ENCODE measurements around the gene RASA1.
"Not testable (repeated sequence)": the region's sequence is repeated elsewhere in the genome, so short reads cannot be mapped to it uniquely, and the experiment has no call there.

Gene RASA1

DNA sequence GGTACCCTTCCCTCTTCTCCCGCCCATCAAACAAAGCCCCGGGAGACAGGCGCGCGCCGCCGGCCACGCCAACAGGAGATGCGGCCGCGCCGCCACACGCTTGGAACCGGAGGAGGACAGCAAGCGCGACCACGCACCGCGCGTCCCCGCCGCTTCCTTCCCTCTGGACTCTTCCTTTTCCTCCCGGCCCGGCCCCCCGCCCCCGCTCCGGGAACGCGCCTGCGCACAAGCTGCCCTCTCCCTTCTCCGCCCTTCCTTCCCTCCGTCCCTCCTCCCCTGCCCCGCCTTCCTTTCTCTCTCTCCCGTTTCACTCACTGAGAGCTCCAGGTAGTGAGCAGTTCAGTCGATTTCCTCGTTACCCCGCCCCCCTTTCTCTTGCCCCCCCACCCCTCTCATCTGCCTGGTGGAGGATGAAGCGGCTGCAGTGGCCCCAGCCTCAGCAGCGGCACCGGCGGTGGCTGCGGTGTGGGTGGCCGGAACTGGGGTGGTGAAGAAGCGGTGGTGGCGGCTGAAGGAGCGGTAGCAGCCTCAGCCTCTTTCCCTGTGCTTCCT is at the start of gene RASA1:
RASA1 (plus strand) TSS at position 310 of the 552 bp plus-strand sequence. CDS start 569 bp downstream, outside the sequence.
- peak; percentile 94 for DNase-seq

DNA sequence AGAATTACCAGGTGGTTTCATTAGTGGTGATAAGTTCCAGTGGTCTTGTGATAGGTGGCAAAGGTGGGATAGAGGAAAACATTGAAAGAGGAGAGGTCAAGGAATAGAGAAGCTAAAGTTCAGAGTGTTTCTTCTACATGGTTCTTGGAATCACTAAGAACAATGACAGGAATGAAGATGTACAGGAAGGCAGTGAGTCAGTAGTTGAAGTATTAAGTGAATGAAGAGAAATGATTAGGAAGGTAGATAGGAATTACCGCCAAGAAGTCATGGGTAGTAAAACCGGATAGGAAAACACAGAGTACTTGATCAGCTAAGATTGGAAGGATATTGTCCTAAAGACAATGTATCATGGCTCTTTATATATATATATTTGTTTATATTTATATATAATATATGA is 37.9 kb upstream of the RASA1 start:
- no peak for DNase-seq

DNA sequence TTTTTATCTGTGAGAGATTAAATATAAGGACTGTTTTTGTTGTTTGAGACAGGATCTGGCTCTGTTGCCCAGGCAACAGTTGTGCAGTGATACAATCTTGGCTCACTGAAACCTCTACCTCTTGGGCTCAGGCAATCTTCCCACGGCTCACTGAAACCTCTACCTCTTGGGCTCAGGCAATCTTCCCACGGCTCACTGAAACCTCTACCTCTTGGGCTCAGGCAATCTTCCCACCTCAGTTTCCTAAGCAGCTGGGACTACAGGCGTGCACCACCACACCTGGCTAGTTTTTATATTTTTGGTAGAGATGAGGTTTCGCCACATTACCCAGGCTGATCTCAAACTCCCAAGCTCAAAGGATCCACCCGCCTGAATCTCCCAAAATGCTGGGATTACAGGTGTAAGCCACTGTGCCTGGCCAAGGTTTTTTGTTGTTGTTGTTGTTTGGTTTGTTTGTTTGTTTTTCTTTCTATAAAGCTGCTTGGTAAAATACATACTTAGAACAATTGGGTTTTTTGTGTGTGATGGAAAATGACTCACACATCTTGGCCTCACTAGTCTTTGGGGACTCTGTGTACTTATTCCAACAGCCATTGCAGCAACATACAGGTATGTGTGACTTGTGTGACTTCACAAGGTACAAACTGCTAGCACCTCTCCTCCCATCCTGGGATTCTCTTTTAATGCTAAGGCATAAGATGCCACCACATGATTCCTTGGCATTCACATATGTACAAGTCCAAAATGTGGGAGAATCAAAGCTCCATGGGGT is 36.5 kb upstream of the RASA1 start:
- DNase-seq, result no peak

DNA sequence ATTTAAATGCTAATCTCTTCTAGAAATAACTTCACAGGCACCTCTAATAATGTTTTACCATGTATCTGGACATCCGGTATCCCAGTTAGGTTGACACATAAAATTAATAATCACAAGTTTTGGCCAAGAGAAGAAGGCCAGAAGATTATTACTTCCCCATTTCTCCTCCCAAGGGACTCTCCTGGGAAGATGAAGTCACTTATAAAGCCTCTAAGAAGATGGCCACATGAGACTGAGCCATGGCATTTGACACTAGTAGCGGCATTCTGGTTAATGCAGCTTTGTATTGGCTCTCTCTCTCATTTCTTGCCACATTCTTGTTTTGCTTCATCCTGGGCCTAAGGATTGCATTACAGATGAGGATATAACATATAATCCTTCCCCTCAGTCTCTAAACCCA is 34.5 kb upstream of the RASA1 start:
- DNase-seq, result no peak

DNA sequence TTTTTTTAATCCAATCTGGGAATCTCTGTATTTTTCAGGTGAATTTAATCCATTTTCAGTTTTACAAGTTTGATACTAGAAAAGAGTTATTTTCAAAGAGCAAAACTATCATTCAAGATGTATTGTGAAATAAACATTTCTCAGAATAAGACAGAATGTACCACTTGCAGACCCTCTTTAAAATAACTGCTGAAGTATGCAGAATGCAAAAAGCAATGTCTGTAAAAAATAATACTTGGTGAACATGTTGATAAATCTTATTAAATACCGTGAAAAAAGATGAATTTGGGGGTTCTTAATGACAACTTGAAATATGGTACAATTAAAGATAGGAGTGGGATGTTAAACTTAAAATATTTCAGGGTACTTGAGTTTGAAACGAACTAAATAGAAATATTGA is 26.1 kb upstream of the RASA1 start:
- no peak for DNase-seq

DNA sequence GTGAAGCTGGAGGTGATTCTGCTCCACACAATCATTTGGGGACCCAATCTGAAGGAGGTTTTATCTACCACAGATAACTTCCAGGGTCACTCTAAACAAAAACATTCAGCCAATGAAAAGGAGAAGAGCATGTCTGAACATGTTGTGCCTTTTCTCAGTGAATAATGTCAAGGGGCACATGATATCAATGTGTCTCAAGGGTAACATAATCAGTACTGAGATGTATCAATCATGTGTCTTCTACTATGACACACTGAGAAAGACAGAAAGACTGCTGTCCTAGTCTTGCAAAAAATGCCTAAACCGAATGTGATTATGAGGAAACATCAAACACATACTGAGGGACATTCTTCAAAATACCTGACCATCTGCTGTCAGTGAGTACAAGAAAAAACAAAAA is 25.4 kb upstream of the RASA1 start:
- no peak for DNase-seq

DNA sequence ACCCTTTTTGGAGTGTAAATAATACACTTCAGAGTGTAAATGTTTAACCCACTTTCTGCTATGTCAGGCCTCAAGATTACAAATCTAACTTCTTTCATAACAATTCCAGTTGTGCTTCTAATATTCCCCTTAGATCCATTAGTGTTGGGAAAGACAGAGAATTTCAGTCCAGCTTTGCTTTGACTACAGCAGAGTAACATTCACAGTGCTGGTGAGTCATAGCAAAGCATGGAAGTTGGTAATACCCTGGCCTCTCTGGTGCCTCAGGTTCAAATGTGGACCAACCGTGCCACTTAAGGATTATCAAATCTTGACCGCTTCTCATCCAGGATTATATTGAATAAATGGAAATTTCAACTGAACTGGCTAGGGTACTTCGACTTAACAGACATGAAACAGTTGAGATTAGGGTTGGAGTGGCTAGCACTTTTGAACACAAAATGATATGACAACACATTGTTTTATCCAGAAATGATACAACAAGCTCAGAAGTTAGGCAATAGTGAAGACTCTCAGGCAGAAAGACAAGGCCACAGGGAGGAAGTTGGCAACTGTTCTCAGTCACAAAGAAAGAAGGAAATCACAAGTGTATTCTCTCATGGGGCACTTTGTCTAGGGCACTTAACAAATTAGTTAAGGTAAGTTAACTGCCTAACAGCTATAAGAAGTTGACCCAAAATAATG is 24.4 kb upstream of the RASA1 start:
- DNase-seq, result no peak

DNA sequence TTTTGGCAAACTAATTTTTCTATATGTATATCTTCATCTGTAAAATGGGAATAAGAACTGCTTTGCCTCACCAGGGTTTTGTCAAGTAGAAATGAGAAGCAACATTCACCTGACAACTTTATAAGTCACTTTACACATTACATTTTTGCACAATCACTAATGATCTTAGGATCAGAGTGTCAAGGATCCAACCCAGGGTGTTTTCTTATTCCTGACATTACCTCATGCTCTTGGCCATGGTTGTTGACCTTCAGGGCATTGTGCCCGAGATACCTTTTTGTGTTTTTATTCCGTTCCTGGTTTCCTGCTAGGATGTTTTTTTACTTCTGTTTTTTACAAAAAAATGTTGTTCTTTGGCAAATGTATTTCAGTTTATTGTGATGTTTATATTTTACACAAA is 22.2 kb upstream of the RASA1 start:
- no peak for DNase-seq

DNA sequence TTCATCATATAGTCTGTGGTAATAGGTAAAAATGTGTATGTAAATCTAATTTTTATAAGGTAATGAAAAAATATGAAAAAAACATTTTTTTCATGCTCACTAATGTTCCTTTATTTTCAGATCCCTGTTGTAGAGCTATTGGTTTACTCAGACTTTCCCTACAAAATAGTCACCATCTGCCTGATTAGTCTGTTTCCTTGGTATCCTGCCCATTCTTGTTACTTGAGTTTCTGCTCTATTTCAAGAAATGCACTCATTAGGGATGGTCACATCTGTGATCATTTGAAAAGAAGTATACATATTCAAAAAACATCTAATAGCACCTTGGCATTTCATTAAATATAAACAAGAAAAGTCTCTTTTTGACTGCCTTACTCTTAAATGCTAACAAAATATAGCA is 21.6 kb upstream of the RASA1 start:
- DNase-seq, result no peak

DNA sequence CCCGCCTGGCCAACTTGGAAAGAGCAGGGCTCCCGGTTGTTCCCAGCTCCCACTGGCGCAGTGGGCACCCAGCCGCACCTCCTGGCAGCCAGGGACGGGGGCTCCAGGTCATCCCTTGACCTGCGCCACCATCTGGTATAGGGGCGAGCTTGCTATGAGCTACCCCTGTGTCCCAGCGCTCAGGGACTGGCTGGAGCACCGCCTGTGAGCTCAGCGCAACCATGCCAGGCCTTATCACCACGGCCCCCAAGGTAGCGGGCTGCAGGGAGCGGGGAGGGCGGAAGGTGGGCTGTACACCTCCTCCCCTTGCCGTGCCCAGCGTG is 15.4 kb upstream of the RASA1 start:
- DNase-seq, result no peak

DNA sequence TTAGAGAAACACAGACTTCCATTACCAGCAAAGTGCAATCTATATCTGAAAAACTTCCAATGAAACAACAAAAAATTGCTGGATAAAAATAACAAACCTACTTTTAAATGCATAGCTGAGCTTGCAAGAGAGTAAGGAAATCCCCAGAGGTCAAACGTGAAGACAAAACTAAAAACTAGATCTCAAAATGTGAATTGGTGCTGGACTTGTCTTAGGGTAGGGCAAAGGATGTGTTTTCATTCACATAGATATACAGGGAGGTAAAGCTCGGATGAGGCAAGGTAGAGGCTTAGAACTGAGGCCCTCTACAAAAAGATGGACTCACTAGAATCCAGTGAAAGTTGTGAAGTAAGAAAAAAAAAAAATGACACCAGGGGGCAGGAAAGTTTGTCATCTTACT is 13.6 kb upstream of the RASA1 start:
- no peak for DNase-seq

DNA sequence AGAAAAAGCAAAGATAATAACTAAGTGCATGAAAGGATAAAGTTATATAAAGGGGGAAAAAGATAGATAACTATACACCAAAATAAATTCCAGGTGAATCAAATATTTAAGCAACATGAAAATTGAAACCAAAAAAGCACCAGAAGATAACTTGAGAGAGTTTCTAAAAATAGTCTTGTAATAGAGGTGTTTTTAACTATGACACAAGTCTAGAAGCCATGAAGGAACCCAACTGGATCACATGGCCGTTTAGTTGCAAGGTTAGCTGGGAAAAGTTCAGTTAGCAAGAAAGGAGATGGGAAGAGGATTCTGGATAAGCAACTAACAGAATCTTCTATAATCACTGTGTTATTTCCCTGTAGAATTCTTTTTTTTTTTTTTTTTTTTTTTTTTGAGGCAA is 9.2 kb upstream of the RASA1 start:
- no peak for DNase-seq

DNA sequence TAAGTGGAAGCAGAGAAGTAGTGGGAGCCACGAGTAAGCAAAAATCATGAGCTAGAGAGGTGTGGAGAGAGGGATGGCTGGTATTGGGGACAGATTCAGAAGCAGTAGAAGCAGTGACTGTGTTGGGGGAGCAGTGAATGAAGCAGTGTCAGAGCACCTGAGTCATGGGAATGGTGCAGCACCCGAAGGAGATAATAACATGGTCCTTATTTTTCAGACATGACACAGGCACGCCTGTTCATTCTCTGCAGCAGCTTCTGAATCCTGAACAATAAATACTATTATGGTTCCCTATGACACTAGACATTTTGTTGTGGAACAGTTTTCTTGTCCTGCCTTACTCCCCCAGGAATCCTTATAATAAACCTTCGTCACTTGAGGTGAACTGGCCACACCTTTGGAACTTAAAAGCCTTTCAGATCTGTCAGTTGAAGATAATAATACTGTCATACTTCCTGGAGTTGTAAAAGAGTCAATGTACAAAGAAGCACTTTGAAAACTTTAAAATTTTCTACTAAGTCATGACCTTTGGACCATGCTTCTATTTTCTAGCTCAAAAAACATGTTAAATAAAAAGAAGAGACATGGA is 7.0 kb upstream of the RASA1 start:
- no peak for DNase-seq

DNA sequence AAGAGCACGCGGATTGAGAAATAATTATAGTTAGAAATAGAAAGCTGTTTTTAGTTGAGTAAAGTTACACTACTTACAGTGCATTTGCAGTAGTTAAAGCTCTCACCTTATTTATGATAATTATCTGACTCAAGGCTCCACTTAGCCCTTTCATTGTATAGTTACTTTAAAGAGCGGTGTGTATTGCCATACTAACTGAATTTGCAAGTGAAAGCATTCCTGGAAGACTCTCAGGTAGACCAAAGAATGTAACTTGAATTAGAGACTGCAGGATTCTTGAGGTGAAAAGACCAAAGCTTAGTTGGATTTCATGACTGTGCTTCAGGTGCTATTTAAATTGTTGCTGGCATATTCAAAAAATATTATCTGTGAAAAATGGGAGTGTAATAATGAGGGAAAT is 4.2 kb upstream of the RASA1 start:
- DNase-seq, result no peak

DNA sequence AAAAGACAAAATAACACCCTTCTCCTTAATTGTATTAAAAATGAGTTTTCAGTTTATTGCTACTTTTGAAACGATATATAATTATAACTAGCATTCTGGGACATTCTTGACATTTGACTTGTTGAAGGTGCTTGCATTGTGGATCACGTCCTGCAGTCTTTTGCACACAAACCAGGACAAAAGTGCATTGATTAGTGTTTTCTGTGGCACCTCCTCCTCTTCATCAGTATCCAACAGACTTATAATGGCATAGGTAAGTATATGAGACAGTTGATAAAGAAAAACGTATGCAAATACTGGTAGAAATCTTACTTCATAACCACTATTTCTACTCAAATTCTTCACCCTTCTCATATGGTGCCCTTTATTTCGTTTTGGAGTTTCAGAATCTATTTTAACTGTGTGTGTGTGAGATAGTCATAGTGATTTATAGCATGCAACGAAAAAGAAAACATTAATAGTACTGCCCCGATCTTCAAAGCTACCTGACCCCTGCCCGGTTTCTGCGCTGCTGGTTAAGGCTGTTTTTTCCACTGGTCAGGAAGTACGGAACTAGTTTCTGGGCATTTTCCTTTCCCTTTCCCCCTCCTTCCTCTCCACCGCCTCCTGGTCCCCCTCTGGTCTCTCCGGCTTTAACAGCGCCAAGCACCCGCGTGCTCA is 639 bp upstream of the RASA1 start:
- no peak for DNase-seq

DNA sequence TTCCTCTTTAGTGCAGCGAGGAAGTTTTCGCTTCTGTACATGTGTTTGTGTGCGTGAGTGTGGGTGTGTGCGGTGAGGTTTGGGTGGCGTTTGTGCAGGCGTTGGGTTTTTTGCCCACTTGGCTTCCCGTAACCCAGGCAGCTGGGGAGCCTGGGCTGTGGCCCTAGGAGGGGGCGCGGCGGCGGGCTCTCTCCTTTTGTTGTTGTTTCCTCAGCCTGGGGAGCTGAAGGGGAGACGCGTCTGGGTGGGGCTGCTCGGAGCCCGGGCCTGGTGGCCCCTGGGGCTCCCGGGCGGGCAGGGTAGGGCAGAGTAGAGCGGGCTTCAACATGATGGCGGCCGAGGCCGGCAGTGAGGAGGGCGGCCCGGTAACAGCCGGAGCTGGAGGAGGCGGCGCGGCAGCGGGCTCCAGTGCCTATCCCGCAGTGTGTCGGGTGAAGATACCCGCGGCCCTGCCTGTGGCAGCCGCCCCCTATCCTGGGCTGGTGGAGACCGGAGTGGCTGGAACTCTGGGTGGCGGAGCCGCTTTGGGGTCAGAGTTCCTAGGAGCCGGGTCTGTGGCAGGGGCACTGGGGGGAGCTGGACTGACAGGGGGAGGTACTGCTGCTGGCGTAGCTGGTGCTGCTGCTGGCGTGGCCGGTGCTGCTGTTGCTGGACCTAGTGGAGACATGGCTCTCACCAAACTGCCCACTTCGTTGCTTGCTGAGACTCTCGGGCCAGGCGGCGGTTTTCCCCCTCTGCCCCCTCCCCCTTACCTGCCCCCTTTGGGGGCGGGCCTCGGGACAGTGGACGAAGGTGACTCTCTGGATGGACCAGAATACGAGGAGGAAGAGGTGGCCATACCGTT is 665 bp downstream of the RASA1 start:
- peak; percentile 88 for DNase-seq

DNA sequence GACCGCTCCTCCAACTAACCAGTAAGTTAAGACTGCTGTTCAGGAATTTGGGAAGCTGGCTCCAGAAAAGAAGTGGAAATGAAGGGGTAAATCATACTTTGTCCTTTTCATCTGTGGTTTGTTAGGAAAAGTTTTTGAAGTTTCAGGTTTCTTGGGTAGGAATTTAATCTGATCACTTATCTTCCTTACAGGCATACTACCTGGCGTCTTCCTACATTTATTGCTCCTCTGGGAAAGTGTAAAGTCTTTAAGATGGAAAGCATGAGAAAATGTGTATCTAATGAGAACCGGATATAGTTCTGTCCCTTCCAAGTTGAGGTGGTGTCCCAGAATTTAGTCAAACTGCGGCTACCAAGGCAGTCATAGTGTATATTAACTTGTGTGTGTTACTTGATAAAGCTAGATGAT is 1.3 kb downstream of the RASA1 start:
- DNase-seq, result no peak

DNA sequence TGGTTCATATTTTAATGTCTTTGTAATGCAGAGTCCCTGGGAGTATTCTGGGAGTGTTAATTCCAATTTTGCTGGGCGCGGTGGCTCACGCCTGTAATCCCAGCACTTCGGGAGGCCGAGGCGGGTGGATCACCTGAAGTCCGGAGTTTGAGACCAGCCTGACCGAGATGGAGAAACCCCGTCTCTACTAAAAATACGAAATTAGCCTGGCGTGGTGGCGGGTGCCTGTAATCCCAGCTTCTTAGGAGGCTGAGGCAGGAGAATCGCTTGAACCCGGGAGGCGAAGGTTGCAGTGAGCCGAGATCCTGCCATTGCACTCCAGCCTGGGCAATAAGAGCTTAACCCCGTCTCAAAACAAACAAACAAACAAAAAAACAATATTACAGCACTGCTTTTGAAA is 3.2 kb downstream of the RASA1 start:
- not testable (repeated sequence) for DNase-seq

DNA sequence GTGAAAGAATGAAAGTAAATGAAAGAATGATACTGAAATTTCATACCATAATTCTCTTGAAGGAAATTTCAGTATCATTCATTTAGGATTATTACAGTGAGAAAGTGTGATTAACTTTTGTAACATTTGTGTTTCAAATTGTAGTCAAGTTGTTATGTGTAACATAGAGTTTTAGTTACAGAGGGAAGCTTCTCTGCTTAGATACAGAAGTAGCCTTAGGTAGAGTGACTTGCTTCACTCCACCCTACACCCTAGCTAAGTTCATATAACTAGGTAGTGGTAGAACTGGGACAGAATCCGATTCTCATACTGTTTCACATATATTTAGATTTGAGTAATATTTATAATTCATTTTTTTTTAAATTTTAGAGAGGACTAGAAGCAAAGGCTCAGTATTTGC is 9.0 kb downstream of the RASA1 start:
- no peak for DNase-seq

DNA sequence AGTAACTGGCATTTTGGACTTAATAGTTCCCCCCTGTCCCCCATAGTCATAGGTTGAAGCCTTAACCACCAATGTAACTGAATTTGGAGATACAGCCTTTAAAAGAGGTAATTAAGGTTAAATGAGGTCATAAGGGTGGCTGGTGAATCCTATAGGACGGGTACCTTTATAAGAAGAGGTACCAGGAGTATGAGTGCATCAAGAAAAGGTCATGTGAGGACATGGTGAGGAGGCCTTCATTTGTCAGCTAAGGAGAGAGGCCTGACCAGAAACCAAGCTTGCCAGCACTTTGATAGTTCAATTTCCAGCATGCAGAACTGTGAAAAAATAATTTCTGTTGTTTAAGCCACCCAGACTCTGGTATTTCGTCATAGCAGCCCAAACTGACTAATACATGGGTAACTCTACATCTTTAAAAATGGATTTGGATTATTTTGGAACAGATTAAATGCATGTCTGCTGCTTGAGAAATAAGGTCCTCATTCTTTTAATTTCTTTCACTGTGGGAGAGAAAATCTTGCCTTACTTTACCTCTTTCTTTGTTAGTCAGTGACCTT is 9.7 kb downstream of the RASA1 start:
- no peak for DNase-seq

DNA sequence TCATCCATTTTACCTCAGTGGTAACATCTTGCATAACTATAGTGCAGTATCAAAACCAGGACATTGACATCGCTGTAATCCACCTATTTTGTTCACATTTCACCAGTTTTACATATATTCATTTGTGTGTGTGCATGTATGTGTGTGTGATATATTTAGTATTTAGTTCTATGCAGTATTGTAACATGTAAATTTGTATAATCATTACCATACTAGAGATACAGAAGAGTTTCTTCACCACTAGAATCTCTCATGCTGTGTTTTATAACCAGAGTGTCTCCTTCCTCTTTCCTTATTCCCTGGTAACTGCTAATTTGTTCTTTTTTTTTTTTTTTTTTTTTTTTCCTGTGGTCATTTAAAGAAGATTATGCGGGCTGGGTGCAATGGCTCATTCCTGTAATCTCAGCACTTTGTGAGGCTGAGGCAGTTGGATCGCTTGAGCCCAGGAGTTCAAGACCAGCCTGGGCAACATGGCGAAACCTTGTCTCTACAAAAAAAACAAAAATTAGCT is 11.0 kb downstream of the RASA1 start:
- DNase-seq, result no peak

DNA sequence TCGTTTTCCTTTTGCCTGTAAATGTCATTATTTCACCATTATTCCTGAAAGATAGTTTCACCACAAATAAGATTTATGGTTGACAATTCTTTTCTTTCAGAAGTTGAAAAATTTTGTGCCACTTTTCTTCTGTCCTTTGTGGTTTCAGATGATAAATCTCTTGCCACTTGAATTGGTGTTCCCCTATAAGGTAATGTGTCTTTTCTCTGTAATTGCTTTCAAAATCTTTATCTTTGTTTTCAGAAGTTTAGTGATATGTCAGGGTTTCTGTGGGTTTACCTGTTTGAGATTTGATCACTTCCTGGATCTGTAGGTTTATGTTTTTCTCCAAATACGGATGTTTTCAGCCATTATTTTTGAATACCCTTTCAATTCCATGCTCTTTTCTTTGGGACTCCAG is 14.6 kb downstream of the RASA1 start:
- no peak for DNase-seq

Data from activated CD8-positive, alpha-beta memory T cell treated with anti-CD3 and anti-CD28 coated beads, Interleukin-2, amount 50 U/mL, for 48 hours (primary cell).